ENCODE results near the gene SEMA4C. TPM values are rescaled to one million over a fixed set of nuclear protein-coding genes. Genes with fewer than 3 reads are reported as not detected.

SEMA4C gene
- total RNA-seq, 1 donor from 2014 or later, result 119 TPM

DNA sequence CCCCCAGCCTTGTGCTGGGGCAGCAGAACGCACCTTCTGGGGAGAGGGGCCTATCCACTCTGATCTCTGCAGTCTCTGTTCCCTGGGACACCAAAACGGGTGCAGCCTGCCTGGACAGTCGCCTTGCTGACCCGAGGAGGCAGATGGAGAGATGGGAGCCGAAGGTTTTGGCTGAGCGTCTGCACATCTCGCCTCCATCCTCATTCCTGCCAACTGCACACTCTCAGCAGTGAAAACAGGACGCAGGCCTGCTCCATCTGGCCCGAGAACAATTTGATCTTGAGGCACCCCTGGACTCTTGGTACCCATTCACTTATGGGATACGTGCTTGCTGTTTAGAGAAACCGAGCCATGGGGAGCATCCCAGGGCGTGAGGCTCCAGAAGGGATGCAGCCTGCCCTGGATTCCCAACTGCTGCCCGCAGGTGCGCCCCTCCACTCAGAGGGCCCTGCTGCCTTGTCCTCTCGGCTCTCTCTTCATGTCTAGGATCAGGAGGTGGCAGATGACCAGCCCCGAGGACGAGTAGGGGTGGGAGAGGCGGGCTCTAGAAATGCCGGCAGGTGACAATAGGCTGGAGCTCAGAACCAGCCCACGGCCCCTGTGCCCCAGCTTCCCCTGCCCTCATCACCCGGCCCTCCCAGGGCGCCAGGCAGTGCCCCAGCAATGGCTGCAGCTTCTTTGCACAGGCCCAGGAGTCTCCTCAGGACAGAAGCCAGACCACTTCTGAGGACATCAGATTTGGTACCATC is 9.1 kb upstream of the SEMA4C start:
- Mint-ChIP-seq H3K27ac (ENCODE audit: unreplicated experiment) (no peak overlapping the region), H3K4me1 (ENCODE audit: low read depth, unreplicated experiment) (peaks cover 23% of the 10 kb centered on the region), H3K36me3 (ENCODE audit: unreplicated experiment) (no peaks in the 10 kb centered on the region), H3K9me3 (ENCODE audit: unreplicated experiment) (peaks cover 9% of the 10 kb centered on the region), H3K4me3 (ENCODE audit: unreplicated experiment) (no peak overlapping the region), H3K27me3 (ENCODE audit: unreplicated experiment) (peaks cover 8% of the 10 kb centered on the region)
- TF ChIP-seq, protein P1, sequence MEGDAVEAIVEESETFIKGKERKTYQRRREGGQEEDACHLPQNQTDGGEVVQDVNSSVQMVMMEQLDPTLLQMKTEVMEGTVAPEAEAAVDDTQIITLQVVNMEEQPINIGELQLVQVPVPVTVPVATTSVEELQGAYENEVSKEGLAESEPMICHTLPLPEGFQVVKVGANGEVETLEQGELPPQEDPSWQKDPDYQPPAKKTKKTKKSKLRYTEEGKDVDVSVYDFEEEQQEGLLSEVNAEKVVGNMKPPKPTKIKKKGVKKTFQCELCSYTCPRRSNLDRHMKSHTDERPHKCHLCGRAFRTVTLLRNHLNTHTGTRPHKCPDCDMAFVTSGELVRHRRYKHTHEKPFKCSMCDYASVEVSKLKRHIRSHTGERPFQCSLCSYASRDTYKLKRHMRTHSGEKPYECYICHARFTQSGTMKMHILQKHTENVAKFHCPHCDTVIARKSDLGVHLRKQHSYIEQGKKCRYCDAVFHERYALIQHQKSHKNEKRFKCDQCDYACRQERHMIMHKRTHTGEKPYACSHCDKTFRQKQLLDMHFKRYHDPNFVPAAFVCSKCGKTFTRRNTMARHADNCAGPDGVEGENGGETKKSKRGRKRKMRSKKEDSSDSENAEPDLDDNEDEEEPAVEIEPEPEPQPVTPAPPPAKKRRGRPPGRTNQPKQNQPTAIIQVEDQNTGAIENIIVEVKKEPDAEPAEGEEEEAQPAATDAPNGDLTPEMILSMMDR (IDR thresholded peaks at IDR 0.05; ENCODE audit: partially characterized antibody, unreplicated experiment), result no peak
- DNase-seq, result no peak

DNA sequence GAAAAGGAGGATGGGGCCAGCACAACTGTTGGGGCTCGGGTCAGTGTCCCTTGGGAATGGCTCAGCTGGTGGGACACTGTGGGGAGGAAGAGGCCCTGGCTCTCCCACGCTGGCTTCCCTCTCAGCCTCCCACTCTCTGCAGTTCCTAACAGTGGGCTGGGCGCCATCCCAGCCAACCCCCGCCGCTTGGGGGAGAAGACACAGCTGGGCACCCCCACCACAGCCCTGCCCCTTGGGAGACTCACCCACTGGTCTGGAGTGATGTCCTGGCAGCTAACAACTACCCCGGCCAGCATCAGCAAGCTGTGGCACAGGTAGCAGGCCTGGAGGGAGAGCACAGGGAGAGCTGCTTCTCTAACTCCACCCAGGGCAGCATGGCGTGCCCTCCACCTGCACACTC is 8.3 kb upstream of the SEMA4C start:
- no peak for DNase-seq
- Mint-ChIP-seq H3K4me3 (ENCODE audit: unreplicated experiment) (no peak overlapping the region), H3K9me3 (ENCODE audit: unreplicated experiment) (peaks cover 9% of the 10 kb centered on the region), H3K36me3 (ENCODE audit: unreplicated experiment) (no peaks in the 10 kb centered on the region), H3K27ac (ENCODE audit: unreplicated experiment) (no peak overlapping the region), H3K4me1 (ENCODE audit: low read depth, unreplicated experiment) (peaks cover 23% of the 10 kb centered on the region), H3K27me3 (ENCODE audit: unreplicated experiment) (peaks cover 8% of the 10 kb centered on the region)
- TF ChIP-seq, protein P1 (IDR thresholded peaks at IDR 0.05; ENCODE audit: partially characterized antibody, unreplicated experiment), result no peak

DNA sequence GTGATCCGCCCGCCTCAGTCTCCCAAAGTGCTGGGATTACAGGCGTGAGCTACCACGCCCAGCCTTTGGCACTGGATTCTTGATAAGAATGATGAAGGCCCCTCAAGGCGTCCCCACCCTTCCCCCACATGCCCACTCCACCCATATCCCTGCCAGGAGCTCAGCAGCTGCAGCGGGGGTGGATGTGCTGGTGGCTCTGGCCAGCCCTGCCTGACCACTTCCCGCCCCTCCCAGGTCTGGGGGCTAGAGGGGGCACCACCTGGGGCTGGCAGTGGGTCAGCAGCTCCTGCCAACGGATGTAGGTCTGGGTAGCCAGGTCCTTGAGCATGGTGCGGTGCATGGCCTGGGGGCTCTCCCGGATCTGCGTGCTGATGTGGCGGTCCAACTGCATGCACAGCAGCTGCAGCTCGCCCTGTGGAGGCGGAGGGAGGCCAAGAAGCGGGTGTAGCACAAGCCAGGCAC is 7.8 kb upstream of the SEMA4C start:
- Mint-ChIP-seq H3K27ac (ENCODE audit: unreplicated experiment) (no peak overlapping the region), H3K9me3 (ENCODE audit: unreplicated experiment) (peaks cover 9% of the 10 kb centered on the region), H3K4me3 (ENCODE audit: unreplicated experiment) (no peak overlapping the region), H3K27me3 (ENCODE audit: unreplicated experiment) (peaks cover 8% of the 10 kb centered on the region), H3K4me1 (ENCODE audit: low read depth, unreplicated experiment) (peaks cover 23% of the 10 kb centered on the region), H3K36me3 (ENCODE audit: unreplicated experiment) (no peaks in the 10 kb centered on the region)
- TF ChIP-seq, protein P1 (IDR thresholded peaks at IDR 0.05; ENCODE audit: partially characterized antibody, unreplicated experiment), result no peak
- no peak for DNase-seq

DNA sequence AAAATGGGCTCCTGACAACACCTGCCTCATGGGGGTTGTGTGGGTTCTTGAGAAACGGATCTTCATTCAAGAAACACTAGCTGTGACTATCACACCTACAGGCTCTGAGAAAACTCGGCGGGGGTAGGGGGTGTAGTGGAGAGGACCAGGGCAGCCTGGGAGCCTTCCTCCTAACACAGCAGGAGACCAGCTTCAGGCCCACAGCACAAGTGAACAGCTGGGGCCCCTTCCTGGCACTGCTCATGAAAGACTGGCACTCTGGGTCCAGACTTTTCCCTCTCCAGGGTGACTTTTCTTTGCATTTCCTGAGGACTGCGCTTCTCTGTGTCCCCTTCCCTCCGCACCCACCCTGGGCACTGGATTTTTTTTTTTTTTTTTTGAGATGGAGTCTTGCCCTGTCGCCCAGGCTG is 7.2 kb upstream of the SEMA4C start:
- no peaks in the 10 kb centered on the region for H3K36me3 Mint-ChIP-seq (ENCODE audit: unreplicated experiment)
- DNase-seq, result no peak
- peaks cover 9% of the 10 kb centered on the region for H3K9me3 Mint-ChIP-seq (ENCODE audit: unreplicated experiment)
- peaks cover 6% of the 10 kb centered on the region for H3K27me3 Mint-ChIP-seq (ENCODE audit: unreplicated experiment)
- H3K4me3 Mint-ChIP-seq (ENCODE audit: unreplicated experiment), result no peak overlapping the region
- peaks cover 23% of the 10 kb centered on the region for H3K4me1 Mint-ChIP-seq (ENCODE audit: low read depth, unreplicated experiment)
- TF ChIP-seq, protein P1 (IDR thresholded peaks at IDR 0.05; ENCODE audit: partially characterized antibody, unreplicated experiment), result no peak
- H3K27ac Mint-ChIP-seq (ENCODE audit: unreplicated experiment), result no peak overlapping the region

DNA sequence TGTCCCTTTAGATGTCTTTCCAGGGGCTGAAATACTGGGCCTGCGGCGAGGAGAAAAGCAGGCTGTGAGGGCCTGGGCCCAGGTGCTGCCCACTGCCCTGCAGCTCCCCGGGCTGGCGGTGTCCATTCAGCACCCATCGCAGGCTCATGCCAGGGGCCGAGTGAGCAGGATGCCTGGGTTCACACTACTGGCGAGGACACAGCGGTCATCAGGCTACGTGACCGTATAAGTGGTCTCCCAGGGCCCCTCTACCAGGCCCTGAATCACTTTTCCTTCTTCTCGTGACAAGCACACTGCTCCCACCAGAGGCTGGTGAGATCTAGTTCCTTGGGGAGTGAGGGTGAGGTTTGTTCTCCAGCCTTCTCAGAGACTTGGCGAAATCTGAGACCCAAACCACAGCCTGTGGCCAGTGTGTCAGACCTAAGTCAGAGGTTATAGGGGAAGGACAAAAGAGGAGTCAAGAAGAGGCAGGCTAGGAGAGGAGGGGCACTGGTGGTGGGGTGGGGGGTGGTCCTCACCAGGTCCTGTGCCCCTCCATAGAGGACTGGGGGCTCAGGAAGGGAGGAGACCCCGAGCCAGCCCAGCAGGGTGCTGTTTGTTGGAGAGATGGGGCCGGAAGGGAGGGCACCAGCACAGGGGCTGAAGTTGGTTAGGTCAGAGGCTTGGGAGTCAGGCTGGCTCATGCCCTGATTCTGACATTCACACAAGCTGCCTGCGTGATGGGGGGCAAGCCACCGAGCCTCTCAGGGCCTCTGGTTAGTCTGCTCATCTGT is 6.6 kb upstream of the SEMA4C start:
- TF ChIP-seq, protein P1 (IDR thresholded peaks at IDR 0.05; ENCODE audit: partially characterized antibody, unreplicated experiment), result no peak
- Mint-ChIP-seq H3K36me3 (ENCODE audit: unreplicated experiment) (no peaks in the 10 kb centered on the region), H3K4me3 (ENCODE audit: unreplicated experiment) (no peak overlapping the region), H3K4me1 (ENCODE audit: low read depth, unreplicated experiment) (peaks cover 21% of the 10 kb centered on the region), H3K27me3 (ENCODE audit: unreplicated experiment) (peaks cover 6% of the 10 kb centered on the region), H3K27ac (ENCODE audit: unreplicated experiment) (no peak overlapping the region), H3K9me3 (ENCODE audit: unreplicated experiment) (peaks cover 9% of the 10 kb centered on the region)
- no peak for DNase-seq

All from glutamatergic neuron (in vitro differentiated cells).